ENCODE data around the gene HSD3B7. TPM values are rescaled to one million over a fixed set of nuclear protein-coding genes. Genes with fewer than 3 reads are reported as not detected.

HSD3B7 gene
- total RNA-seq, 1 experiment from 2014 or later: 33.8 TPM

GRCh38 chr16:31022544-31023251 lies 37.7 kb downstream of the HSD3B7 start:
- no peak for DNase-seq (ENCODE audit: low spot score)

- DNase-seq (ENCODE audit: low spot score): no peak
These were observed 38.2 kb downstream of the HSD3B7 start for GRCh38 chr16:31023252-31023602.

- no peak for DNase-seq (ENCODE audit: low spot score)
These were observed 38.7 kb downstream of the HSD3B7 start for GRCh38 chr16:31023627-31024226.

GRCh38 chr16:31025339-31025738 lies 40.3 kb downstream of the HSD3B7 start:
- DNase-seq (ENCODE audit: low spot score): no peak

- no peak for DNase-seq (ENCODE audit: low spot score)
These were observed 44.3 kb downstream of the HSD3B7 start for GRCh38 chr16:31029272-31029671.

GRCh38 chr16:31031276-31031675 lies 46.3 kb downstream of the HSD3B7 start:
- no peak for DNase-seq (ENCODE audit: low spot score)

GRCh38 chr16:31032736-31033708 lies 48.0 kb downstream of the HSD3B7 start, which contains the start of gene STX4:
TSS of gene STX4 (plus strand) at chr16:31033558. CDS start at chr16:31033806, 248 bp downstream.
- peak; percentile 98 for DNase-seq (ENCODE audit: low spot score)

GRCh38 chr16:31033709-31034492 lies 48.9 kb downstream of the HSD3B7 start:
- DNase-seq (ENCODE audit: low spot score): peak; percentile 88

GRCh38 chr16:31036691-31037090 lies 51.7 kb downstream of the HSD3B7 start:
- DNase-seq (ENCODE audit: low spot score): no peak

Other genes with a start within 250 kb of the HSD3B7 start
- gene PHKG2, start 236.8 kb upstream of the HSD3B7 start, total RNA-seq (2014; rRNA removed; shearing (Covaris generic)): 57.7 and 61.5 TPM in 2 replicates
- 6.5 and 10.5 TPM in 2 replicates for gene CFAP119, start 223.1 kb upstream of the HSD3B7 start, total RNA-seq (2014; rRNA removed; shearing (Covaris generic))
- gene RNF40, start 222.9 kb upstream of the HSD3B7 start, total RNA-seq (2014; rRNA removed; shearing (Covaris generic)): 105 and 107 TPM in 2 replicates
- gene ZNF629, start 198.0 kb upstream of the HSD3B7 start, total RNA-seq (2014; rRNA removed; shearing (Covaris generic)): 20.5 and 20.8 TPM in 2 replicates
- 57.3 and 60.8 TPM in 2 replicates for gene BCL7C, start 91.1 kb upstream of the HSD3B7 start, total RNA-seq (2014; rRNA removed; shearing (Covaris generic))
- gene CTF1, start 88.6 kb upstream of the HSD3B7 start, total RNA-seq (2014; rRNA removed; shearing (Covaris generic)): 1.9 and 2.3 TPM in 2 replicates
- gene FBXL19, start 61.6 kb upstream of the HSD3B7 start, total RNA-seq (2014; rRNA removed; shearing (Covaris generic)): 18.7 and 32.5 TPM in 2 replicates
- gene ORAI3, start 36.1 kb upstream of the HSD3B7 start, total RNA-seq (2014; rRNA removed; shearing (Covaris generic)): 46.4 and 50.8 TPM in 2 replicates
- 3.5 and 3.8 TPM in 2 replicates for gene SETD1A, start 27.5 kb upstream of the HSD3B7 start, total RNA-seq (2014; rRNA removed; shearing (Covaris generic))
- gene STX1B, start 25.4 kb downstream of the HSD3B7 start, total RNA-seq (2014; rRNA removed; shearing (Covaris generic)): 0.26 and 3.5 TPM in 2 replicates
- 35.2 and 40.0 TPM in 2 replicates for gene STX4, start 48.4 kb downstream of the HSD3B7 start, total RNA-seq (2014; rRNA removed; shearing (Covaris generic))
- 31.2 and 35.5 TPM in 2 replicates for gene ZNF668, start 89.0 kb downstream of the HSD3B7 start, total RNA-seq (2014; rRNA removed; shearing (Covaris generic))
- gene ZNF646, start 89.2 kb downstream of the HSD3B7 start, total RNA-seq (2014; rRNA removed; shearing (Covaris generic)): 10.3 and 11.5 TPM in 2 replicates
- 2.0 and 3.5 TPM in 2 replicates for gene PRSS53, start 103.7 kb downstream of the HSD3B7 start, total RNA-seq (2014; rRNA removed; shearing (Covaris generic))
- gene VKORC1, start 109.6 kb downstream of the HSD3B7 start, total RNA-seq (2014; rRNA removed; shearing (Covaris generic)): 137 and 164 TPM in 2 replicates
- gene BCKDK, start 123.2 kb downstream of the HSD3B7 start, total RNA-seq (2014; rRNA removed; shearing (Covaris generic)): 28.6 and 38.1 TPM in 2 replicates
- gene KAT8, start 132.5 kb downstream of the HSD3B7 start, total RNA-seq (2014; rRNA removed; shearing (Covaris generic)): 46.6 and 55.6 TPM in 2 replicates
- 2.9 and 4.2 TPM in 2 replicates for gene PRSS8, start 150.5 kb downstream of the HSD3B7 start, total RNA-seq (2014; rRNA removed; shearing (Covaris generic))
- gene PRSS36, start 164.9 kb downstream of the HSD3B7 start, total RNA-seq (2014; rRNA removed; shearing (Covaris generic)): 0.41 and 0.55 TPM in 2 replicates
- gene FUS, start 194.9 kb downstream of the HSD3B7 start, total RNA-seq (2014; rRNA removed; shearing (Covaris generic)): 14.4 and 26.9 TPM in 2 replicates
- gene PYCARD, start 217.6 kb downstream of the HSD3B7 start, total RNA-seq (2014; rRNA removed; shearing (Covaris generic)): not detected in 2 replicates
- gene TRIM72, start 228.9 kb downstream of the HSD3B7 start, total RNA-seq (2014; rRNA removed; shearing (Covaris generic)): under 0.01 and 0.02 TPM in 2 replicates
- gene PYDC1, start 231.9 kb downstream of the HSD3B7 start, total RNA-seq (2014; rRNA removed; shearing (Covaris generic)): not detected in 2 replicates